ACC112 (cell line): Measurements from ENCODE around the gene PPP1CC.

Experiments used
- H2AFZ ChIP-seq: fragments of 200-600 bp; sonication (generic); one replicate; pipeline ENCODE4 v1.6.0; 2017; ENCODE audit warnings: antibody characterized with exemption, low read length; ENCODE audit not compliant: unreplicated experiment
- H3K27ac ChIP-seq: fragments of 200-600 bp; sonication (generic); 2 replicates; pipeline ENCODE4 v1.5.1; 2014; ENCODE audit warnings: low read depth, mild to moderate bottlenecking, antibody characterized with exemption, low read length, moderate library complexity
- H3K27me3 ChIP-seq: fragments of 200-600 bp; sonication (generic); 2 replicates; pipeline ENCODE4 v1.6.1; 2014; ENCODE audit warnings: mild to moderate bottlenecking, antibody characterized with exemption, low read length, moderate library complexity, mixed read lengths; ENCODE audit not compliant: insufficient read depth
- H3K36me3 ChIP-seq: fragments of 200-600 bp; sonication (generic); 2 replicates; pipeline ENCODE4 v1.6.1; 2016; ENCODE audit warnings: mild to moderate bottlenecking, antibody characterized with exemption, low read length, moderate library complexity, mixed read lengths; ENCODE audit not compliant: insufficient read depth
- H3K4me1 ChIP-seq: fragments of 200-600 bp; sonication (generic); one replicate; pipeline ENCODE4 v1.6.1; 2016; ENCODE audit warnings: low read length, mixed read lengths; ENCODE audit not compliant: insufficient read depth, unreplicated experiment, control insufficient read depth
- H3K4me3 ChIP-seq: fragments of 200-600 bp; sonication (generic); 2 replicates; pipeline ENCODE4 v1.5.1; 2014; ENCODE audit warnings: mild to moderate bottlenecking, low read depth, low read length
- H3K79me2 ChIP-seq: fragments of 200-600 bp; sonication (generic); one replicate; pipeline ENCODE4 v1.6.0; 2016; ENCODE audit warnings: low read length; ENCODE audit not compliant: control insufficient read depth, unreplicated experiment, insufficient read depth

PPP1CC gene

GRCh38 chr12:110670161-110670701, 72.5 kb downstream of the PPP1CC start:
- no peaks in the 10 kb centered on the region for H3K36me3 ChIP-seq
- H3K4me1 ChIP-seq, result no peaks in the 10 kb centered on the region
- H3K27ac ChIP-seq, result no peak overlapping the region
- H3K27me3 ChIP-seq, result peaks cover 3% of the 10 kb centered on the region; the same call in 1 of the 2 replicates
- no peaks in the 10 kb centered on the region for H3K79me2 ChIP-seq
- no peak overlapping the region for H3K4me3 ChIP-seq
- H2AFZ ChIP-seq, result no peak overlapping the region
